K562 (cell line): ENCODE measurements around the gene RBBP4. TPM values are rescaled to one million over a fixed set of nuclear protein-coding genes. Genes with fewer than 3 reads are reported as not detected.
A peak's percentile ranks its signal among the peaks of the same experiment; 100 is the strongest.

Source experiments
- CBX3 ChIP-seq, 2 experiments: IDR thresholded peaks; 1 replicate in 1 of 2; 2 replicates in 1 of 2; pipeline ENCODE4 v1.6.1; 2012; ENCODE audit warnings: inconsistent platforms in 2 of 2, low read length in 2 of 2, borderline replicate concordance in 1 of 2, control low read depth in 1 of 2
- CREM ChIP-seq: IDR thresholded peaks from 2 replicates; pipeline ENCODE4 v1.6.1; 2014; ENCODE audit warnings: antibody characterized with exemption, low read depth
- CTBP1 ChIP-seq: fragments of 450-650 bp; IDR thresholded peaks from 2 replicates; pipeline ENCODE4 v1.6.1; 2016; ENCODE audit warnings: borderline replicate concordance
- DPF2 ChIP-seq: fragments of 450-650 bp; IDR thresholded peaks from 2 replicates; pipeline ENCODE4 v1.6.1; 2016
- HMGN3 ChIP-seq: IDR thresholded peaks from 2 replicates; pipeline ENCODE4 v1.6.1; 2011; ENCODE audit warnings: borderline replicate concordance, low read depth, mild to moderate bottlenecking, mixed read lengths, low read length; ENCODE audit not compliant: insufficient read length; ENCODE audit errors: extremely low read depth
- JUN ChIP-seq, 2 experiments: sonication (generic) in 1 of 2; formaldehyde crosslinking in 1 of 2; IDR thresholded peaks; 2 replicates each; pipeline versions ENCODE4 v1.6.1 to v1.8.0; 2012 to 2022; ENCODE audit warnings: borderline replicate concordance in 2 of 2, mild to moderate bottlenecking in 2 of 2, improper control_type of control experiment in 1 of 2, low read depth in 1 of 2, low read length in 1 of 2, missing genetic modification reagents in 1 of 2
- POLR2G ChIP-seq: fragments of 200-400 bp; formaldehyde crosslinking; IDR thresholded peaks from 2 replicates; pipeline ENCODE4 v1.6.1; 2017; ENCODE audit warnings: low read depth, mild to moderate bottlenecking, antibody characterized with exemption, low read length, moderate library complexity
- POLR3A ChIP-seq: IDR thresholded peaks from 2 replicates; pipeline ENCODE4 v1.6.1; 2011; ENCODE audit warnings: borderline replicate concordance, mild to moderate bottlenecking, moderate library complexity; ENCODE audit not compliant: insufficient read length, insufficient read depth; ENCODE audit errors: extremely low read depth
- RAD21 ChIP-seq, 2 experiments: fragments of 250-450 bp in 1 of 2; fragments of 450-650 bp in 1 of 2; sonication (Bioruptor Pico) in 1 of 2; formaldehyde crosslinking in 1 of 2; IDR thresholded peaks in 1 of 2; conservative IDR thresholded peaks in 1 of 2; 2 replicates each; pipeline versions ENCODE4 v1.4.0 to v1.8.0; 2020 to 2022; ENCODE audit warnings: mild to moderate bottlenecking in 2 of 2, moderate library complexity in 1 of 2
- SIN3B ChIP-seq: fragments of 450-650 bp; IDR thresholded peaks from 2 replicates; pipeline ENCODE4 v1.6.1; 2017; ENCODE audit warnings: low read depth, mild to moderate bottlenecking, moderate library complexity
- SRF ChIP-seq, 2 experiments: fragments of 250-450, 450-650 bp in 1 of 2; sonication (Bioruptor Pico) in 1 of 2; sonication (generic) in 1 of 2; formaldehyde crosslinking; IDR thresholded peaks; 2 replicates each; pipeline versions ENCODE4 v1.5.0 to v1.5.1; 2020 to 2022; ENCODE audit warnings: mild to moderate bottlenecking in 1 of 2, missing genetic modification reagents in 1 of 2
- SUPT5H ChIP-seq: fragments of 450-650 bp; IDR thresholded peaks from 2 replicates; pipeline ENCODE4 v1.6.1; 2016
- TFAP4 ChIP-seq: sonication (generic); formaldehyde crosslinking; IDR thresholded peaks from 2 replicates; pipeline ENCODE4 v1.8.0; 2022; ENCODE audit warnings: missing genetic modification reagents, mild to moderate bottlenecking, moderate library complexity, borderline replicate concordance
- ZBTB9 ChIP-seq: fragments of 450-650 bp; formaldehyde crosslinking; IDR thresholded peaks from 2 replicates; pipeline ENCODE4 v1.4.0; 2020; ENCODE audit warnings: mild to moderate bottlenecking, moderate library complexity
- ZFP91 ChIP-seq: sonication (generic); formaldehyde crosslinking; IDR thresholded peaks from 2 replicates; pipeline ENCODE4 v1.8.0; 2022; ENCODE audit warnings: mild to moderate bottlenecking, missing genetic modification reagents
- ZNF609 ChIP-seq: sonication (generic); formaldehyde crosslinking; IDR thresholded peaks from 2 replicates; pipeline ENCODE4 v1.8.1; 2023; ENCODE audit warnings: missing genetic modification reagents, mild to moderate bottlenecking, borderline replicate concordance
- polyA plus RNA-seq, 8 experiments: library from polyadenylated mRNA; depleted of rRNA in 4 of 8; stranded (reverse) in 5 of 8; unstranded in 3 of 8; fragments of >200 nt; fragmentation: Nextera tagmentation in 2 of 8; fragmentation: Illumina TruSeq in 1 of 8; extraction: Ambion mirVana in 2 of 8; extraction: Trizol in 1 of 8; gene quantifications; 2 replicates each; pipeline versions ENCODE4 v1.2.1 to v1.2.3, GENCODE V29; 2011 to 2014; ENCODE audit warnings: inconsistent platforms in 1 of 8, missing spikeins in 1 of 8
- total RNA-seq, 7 experiments: library from RNA; depleted of rRNA in 6 of 7; stranded (reverse); fragments of >200 nt in 6 of 7; fragmentation: Illumina TruSeq in 2 of 7; extraction: Trizol in 2 of 7; gene quantifications; 2 replicates each; pipeline versions ENCODE4 v1.2.1 to v1.2.3, GENCODE V29; 2011 to 2021; ENCODE audit warnings: low replicate concordance in 1 of 7

Gene RBBP4
- total and polyA plus RNA-seq, 9 of the 15 experiments (the other 6 are each of a cell fraction or from before 2014, with no cell fraction given), result 185 to 409 (median 259) TPM

- no peak for TF ChIP-seq ZBTB9 (CRISPR knock-in tag)
- no peak for TF ChIP-seq CBX3 (IDR thresholded peaks at IDR 0.05; ENCODE audit: borderline replicate concordance in 1 of 2, low read length in 2 of 2)
- TF ChIP-seq JUN (IDR thresholded peaks at IDR 0.05; ENCODE audit: borderline replicate concordance, low read depth, low read length), result peak; percentile 45; the same call in 1 of the 2 replicates
- TF ChIP-seq JUN (CRISPR knock-in tag; IDR thresholded peaks at IDR 0.05; ENCODE audit: borderline replicate concordance), result no peak
- peak; percentile 59 for TF ChIP-seq SUPT5H
- peak; percentile 69 for TF ChIP-seq HMGN3
- TF ChIP-seq SRF (CRISPR knock-in tag; IDR thresholded peaks at IDR 0.05), result 0 out of 4 replicates have a peak, but pooled peaks of 1 of the 2 experiments have one; percentile 10
- no peak for TF ChIP-seq POLR3A
- peak; percentile 94 for TF ChIP-seq ZFP91 (CRISPR knock-in tag)
- peak in 1 of 2 experiments; percentile 22; a peak in 2 of 4 replicates for TF ChIP-seq RAD21 (CRISPR knock-in tag; conservative IDR thresholded peaks at IDR 0.05 in 1 of 2, IDR thresholded peaks at IDR 0.05 in 1 of 2)
- peak; percentile 85 for TF ChIP-seq TFAP4 (CRISPR knock-in tag)
- no peak for TF ChIP-seq SIN3B
- TF ChIP-seq POLR2G, result peak; percentile 33; the same call in 1 of the 2 replicates
- 0 out of 2 replicates have a peak, but pooled peaks have one; percentile 57 for TF ChIP-seq ZNF609 (CRISPR knock-in tag)
- peak; percentile 40; the same call in 1 of the 2 replicates for TF ChIP-seq CREM
- peak; percentile 94 for TF ChIP-seq CTBP1
- TF ChIP-seq DPF2, result peak; percentile 39; the same call in 1 of the 2 replicates
Measured at GRCh38 chr1:32716312-32717148, 65.5 kb downstream of the RBBP4 start (continued).
